GM10847 (cell line): Measurements from ENCODE around the gene FASN.

Source experiments
- POLR2A ChIP-seq: IDR thresholded peaks from 2 replicates; pipeline ENCODE4 v1.6.1; 2011; ENCODE audit not compliant: insufficient read length; ENCODE audit errors: extremely low read depth

The FASN gene

GRCh38 chr17:82120148-82120547 lies 22.1 kb upstream of the FASN start:
- no peak for TF ChIP-seq POLR2A

- no peak for TF ChIP-seq POLR2A
Observed at GRCh38 chr17:82118815-82119380, 20.9 kb upstream of the FASN start.

GRCh38 chr17:82118168-82118814 lies 20.3 kb upstream of the FASN start:
- no peak for TF ChIP-seq POLR2A

- no peak for TF ChIP-seq POLR2A
Observed at GRCh38 chr17:82117139-82118090, 19.4 kb upstream of the FASN start.

GRCh38 chr17:82116246-82116645 lies 18.2 kb upstream of the FASN start:
- no peak for TF ChIP-seq POLR2A

- TF ChIP-seq POLR2A = no peak
Observed at GRCh38 chr17:82114872-82115271, 16.8 kb upstream of the FASN start.

GRCh38 chr17:82114447-82114846 lies 16.4 kb upstream of the FASN start:
- TF ChIP-seq POLR2A = no peak

GRCh38 chr17:82113941-82114340 lies 15.9 kb upstream of the FASN start:
- no peak for TF ChIP-seq POLR2A

DNA sequence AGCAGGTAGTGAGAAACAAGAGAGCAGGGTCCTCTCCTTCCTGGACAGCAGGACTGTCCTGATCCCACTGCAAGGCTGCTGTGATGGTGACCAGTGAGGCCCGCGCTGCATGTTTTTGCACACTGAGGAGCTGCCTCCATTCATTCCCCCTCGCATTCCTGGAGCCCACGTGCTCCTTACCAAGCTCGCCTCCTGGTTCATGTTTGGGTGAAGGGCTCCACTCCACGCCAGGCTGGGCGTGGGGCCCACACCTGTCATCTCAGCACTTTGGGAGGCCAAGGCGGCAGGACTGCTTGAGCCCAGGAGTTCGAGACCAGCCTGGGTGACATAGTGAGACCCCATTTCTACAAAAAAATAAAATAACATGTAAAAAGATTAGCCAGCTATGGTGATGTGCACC lies 15.4 kb upstream of the FASN start:
- no peak for TF ChIP-seq POLR2A

- no peak for TF ChIP-seq POLR2A
Observed at GRCh38 chr17:82112914-82113311, 14.9 kb upstream of the FASN start.

DNA sequence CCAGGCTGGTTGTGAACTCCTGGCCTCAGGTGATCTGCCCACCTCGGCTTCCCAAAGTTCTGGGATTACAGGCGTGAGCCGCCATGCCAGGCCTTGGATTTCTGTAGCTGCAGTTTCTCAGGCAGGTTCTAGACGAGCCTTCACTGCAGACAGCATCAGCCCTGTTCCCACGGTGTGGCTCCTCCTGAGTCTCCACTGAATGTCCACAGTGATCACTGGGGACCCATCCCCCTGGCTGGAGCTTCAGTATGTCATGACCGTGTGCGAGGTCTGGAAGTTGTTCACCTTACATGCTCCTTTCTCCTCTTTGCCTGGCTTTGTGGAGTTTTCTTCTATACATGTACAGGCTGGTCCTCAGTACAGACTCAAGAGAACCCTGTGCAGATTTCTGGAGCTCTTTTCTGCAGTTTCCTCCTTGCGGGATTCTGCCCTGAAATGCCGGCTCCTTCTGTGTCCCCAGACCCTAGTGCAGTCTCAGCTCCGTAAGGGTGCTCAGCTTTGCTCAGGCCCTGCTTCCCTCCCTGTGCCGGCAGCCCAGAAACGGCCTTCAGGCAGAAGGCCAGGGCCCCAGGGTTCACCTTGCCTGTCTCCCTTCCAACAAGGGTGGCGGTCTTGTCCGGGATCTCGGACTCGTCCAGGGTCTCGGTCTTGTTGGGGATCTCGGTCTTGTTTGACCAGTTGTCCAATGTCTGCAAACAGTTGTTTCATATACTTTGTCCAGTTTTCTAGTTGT lies 14.3 kb upstream of the FASN start:
- no peak for TF ChIP-seq POLR2A

- TF ChIP-seq POLR2A = no peak
Observed at GRCh38 chr17:82110298-82110697, 12.3 kb upstream of the FASN start.

DNA sequence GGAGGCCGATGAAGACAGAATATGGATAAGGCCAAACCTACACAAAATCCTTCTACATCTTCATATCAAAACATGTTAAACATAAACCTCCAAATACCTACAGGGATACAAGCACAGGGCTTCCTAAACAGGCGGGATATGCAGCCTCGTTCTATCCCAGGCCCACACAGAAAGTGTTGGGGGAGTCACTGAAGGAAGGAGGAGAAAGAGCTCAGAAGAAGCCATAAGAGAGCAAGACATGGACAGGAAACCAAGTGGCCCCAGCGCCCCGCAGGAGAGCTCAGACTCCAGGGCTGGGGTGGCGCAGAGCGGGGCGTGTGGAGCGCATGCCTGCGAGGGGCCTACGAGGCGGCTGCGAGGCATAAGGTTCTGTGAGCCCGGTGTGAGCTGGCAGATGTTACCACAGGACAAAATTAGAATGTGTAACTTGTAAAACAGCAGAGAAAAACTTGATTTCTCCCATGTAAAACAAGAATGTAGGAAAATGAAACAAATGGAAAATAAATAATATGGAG lies 11.0 kb upstream of the FASN start:
- TF ChIP-seq POLR2A = no peak

DNA sequence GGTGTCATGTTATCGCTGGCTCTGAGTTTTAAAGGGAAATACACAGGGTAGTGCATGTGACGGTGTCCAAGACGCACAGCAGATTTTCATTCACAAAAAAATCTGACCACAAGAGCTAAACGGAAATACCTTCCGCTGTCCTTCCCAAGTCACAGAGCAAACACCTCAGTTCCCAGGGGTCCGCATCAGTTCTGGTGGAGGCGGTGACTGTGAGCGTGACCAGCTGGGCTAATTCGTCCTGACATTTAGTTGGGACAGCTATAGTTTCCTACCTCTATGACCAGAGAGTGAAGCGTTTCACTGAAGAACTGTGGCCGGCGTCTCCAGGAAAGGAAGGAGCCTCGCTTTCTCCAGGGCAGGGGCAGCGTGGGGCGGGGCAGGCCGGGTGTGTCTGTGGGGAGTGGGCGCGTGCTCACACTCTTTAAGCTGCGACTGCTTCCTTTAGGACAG lies 10.5 kb upstream of the FASN start:
- TF ChIP-seq POLR2A = no peak

DNA sequence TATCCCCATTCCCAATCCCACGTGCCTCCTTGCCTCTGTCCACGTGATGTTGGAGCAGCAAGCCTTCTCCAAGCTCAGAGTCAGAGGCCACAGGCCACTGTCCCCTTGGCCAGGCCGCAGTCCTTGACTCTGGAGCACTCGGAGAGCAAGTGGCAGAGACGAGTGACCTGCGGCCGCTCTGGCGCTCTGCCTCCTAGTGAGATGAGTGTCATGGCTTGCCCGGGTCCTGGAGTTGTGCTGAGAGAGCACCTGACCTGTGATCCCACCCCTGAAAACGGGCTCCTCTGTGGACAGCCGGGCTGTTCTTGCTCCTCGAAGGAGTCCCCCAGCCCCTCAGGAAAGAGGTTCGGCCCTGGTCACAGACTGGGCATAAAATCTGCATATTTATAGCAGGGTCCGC lies 10.0 kb upstream of the FASN start:
- no peak for TF ChIP-seq POLR2A
